ENCODE results near the gene MORF4L2. TPM values are rescaled to one million over a fixed set of nuclear protein-coding genes. Genes with fewer than 3 reads are reported as not detected.

MORF4L2 gene
- total RNA-seq, 1 donor from 2014 or later: 373 TPM

DNA sequence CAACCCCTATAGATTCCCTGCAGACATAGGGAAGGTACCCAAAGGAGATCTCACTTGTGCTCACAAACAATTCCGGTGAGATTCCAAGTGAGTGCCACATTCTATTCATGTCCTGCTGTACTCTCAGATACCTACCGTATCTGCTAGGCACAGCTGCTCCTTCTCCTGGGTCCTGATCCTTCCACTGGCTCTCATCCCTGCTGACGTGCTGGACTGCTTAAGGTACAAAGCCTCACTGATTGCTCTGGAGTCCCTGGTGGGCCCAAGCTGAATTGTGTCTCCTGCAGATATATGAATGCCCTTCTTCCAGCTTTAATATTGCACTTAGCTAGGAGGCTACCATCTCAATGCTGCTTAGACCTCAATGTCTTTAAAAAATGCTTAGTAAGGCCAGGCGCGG, 55.4 kb downstream of the MORF4L2 start:
- Mint-ChIP-seq H3K27ac (no peak overlapping the region), H3K36me3 (peaks cover 3% of the 10 kb centered on the region), H3K4me3 (no peak overlapping the region), H3K4me1 (peaks cover 10% of the 10 kb centered on the region), H3K27me3 (ENCODE audit: low read depth) (no peaks in the 10 kb centered on the region), H3K9me3 (peaks cover 9% of the 10 kb centered on the region)
- TF ChIP-seq, protein P1, sequence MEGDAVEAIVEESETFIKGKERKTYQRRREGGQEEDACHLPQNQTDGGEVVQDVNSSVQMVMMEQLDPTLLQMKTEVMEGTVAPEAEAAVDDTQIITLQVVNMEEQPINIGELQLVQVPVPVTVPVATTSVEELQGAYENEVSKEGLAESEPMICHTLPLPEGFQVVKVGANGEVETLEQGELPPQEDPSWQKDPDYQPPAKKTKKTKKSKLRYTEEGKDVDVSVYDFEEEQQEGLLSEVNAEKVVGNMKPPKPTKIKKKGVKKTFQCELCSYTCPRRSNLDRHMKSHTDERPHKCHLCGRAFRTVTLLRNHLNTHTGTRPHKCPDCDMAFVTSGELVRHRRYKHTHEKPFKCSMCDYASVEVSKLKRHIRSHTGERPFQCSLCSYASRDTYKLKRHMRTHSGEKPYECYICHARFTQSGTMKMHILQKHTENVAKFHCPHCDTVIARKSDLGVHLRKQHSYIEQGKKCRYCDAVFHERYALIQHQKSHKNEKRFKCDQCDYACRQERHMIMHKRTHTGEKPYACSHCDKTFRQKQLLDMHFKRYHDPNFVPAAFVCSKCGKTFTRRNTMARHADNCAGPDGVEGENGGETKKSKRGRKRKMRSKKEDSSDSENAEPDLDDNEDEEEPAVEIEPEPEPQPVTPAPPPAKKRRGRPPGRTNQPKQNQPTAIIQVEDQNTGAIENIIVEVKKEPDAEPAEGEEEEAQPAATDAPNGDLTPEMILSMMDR (IDR thresholded peaks at IDR 0.05; ENCODE audit: unreplicated experiment): no peak
- DNase-seq (ENCODE audit: low spot score in 2 of 2, unreplicated experiment in 2 of 2): no peak

DNA sequence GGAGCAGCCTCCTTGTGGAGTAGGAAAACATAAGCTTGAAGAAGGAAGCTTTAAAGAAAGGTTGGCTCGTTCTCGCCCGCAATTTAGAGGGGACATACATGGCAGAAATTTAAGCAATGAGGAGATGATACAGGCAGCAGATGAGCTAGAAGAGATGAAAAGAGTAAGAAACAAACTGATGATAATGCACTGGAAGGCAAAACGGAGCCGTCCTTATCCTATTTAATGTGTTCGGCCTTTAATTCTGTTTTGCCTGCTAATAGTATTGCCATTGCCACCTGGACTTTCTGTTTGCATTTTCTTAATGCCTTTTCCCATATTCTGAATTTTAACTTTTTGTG, 56.4 kb downstream of the MORF4L2 start:
- H3K27ac Mint-ChIP-seq: peak overlapping the region; percentile 79
- peaks cover 10% of the 10 kb centered on the region for H3K4me1 Mint-ChIP-seq
- peaks cover 3% of the 10 kb centered on the region for H3K36me3 Mint-ChIP-seq
- TF ChIP-seq, protein P1 (IDR thresholded peaks at IDR 0.05; ENCODE audit: unreplicated experiment): no peak
- DNase-seq (ENCODE audit: low spot score in 2 of 2, unreplicated experiment in 2 of 2): no peak
- peaks cover 12% of the 10 kb centered on the region for H3K9me3 Mint-ChIP-seq
- H3K27me3 Mint-ChIP-seq (ENCODE audit: low read depth): no peaks in the 10 kb centered on the region
- H3K4me3 Mint-ChIP-seq: peak overlapping the region; percentile 79

DNA sequence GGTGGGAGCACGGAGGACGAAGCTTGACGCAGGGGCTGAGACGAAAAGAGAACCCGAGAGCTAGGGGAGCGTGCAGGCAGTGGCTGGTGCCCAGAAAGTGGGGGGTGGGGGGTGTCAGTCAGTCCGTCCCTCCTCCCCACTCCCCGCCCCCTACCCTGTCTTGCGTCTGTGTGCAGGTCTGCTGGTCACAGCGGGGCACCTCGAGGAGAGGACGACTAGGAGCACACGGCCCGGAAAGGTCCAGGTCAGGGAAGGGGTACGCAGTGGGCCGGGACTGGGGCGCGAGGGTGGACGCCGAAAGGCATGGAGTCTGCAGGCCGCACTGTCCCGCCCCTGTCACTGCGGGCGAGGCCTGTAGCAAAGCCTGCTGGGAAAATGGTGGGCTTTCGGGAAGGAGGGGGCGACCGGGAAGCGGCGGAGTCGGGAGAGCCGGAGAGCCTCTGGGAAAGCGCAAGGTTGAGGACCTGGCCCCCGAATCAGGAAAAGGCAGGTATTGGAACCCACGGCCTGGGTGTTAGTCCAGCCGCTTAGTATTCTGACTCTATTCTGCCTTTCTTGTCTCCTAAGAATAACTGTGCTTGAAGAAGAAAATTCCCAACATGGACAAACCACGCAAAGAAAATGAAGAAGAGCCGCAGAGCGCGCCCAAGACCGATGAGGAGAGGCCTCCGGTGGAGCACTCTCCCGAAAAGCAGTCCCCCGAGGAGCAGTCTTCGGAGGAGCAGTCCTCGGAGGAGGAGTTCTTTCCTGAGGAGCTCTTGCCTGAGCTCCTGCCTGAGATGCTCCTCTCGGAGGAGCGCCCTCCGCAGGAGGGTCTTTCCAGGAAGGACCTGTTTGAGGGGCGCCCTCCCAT, 57.0 kb downstream of the MORF4L2 start:
- TF ChIP-seq, protein P1 (IDR thresholded peaks at IDR 0.05; ENCODE audit: unreplicated experiment): no peak
- peak in 1 of 2 experiments; percentile 68 for DNase-seq (ENCODE audit: low spot score in 2 of 2, unreplicated experiment in 2 of 2)
- H3K4me3 Mint-ChIP-seq: peak overlapping the region; percentile 79
- H3K27ac Mint-ChIP-seq: peak overlapping the region; percentile 79
- H3K4me1 Mint-ChIP-seq: peaks cover 10% of the 10 kb centered on the region
- H3K36me3 Mint-ChIP-seq: peaks cover 3% of the 10 kb centered on the region
- no peaks in the 10 kb centered on the region for H3K27me3 Mint-ChIP-seq (ENCODE audit: low read depth)
- H3K9me3 Mint-ChIP-seq: peaks cover 12% of the 10 kb centered on the region

GRCh38 chrX:103628386-103629317, 57.8 kb downstream of the MORF4L2 start, which contains the start of gene TCEAL1:
TSS of gene TCEAL1 (plus strand) at chrX:103628975. CDS start at chrX:103629917, 942 bp downstream.
- peaks cover 10% of the 10 kb centered on the region for H3K4me1 Mint-ChIP-seq
- peaks cover 3% of the 10 kb centered on the region for H3K36me3 Mint-ChIP-seq
- H3K27me3 Mint-ChIP-seq (ENCODE audit: low read depth): no peaks in the 10 kb centered on the region
- peaks cover 12% of the 10 kb centered on the region for H3K9me3 Mint-ChIP-seq
- DNase-seq (ENCODE audit: low spot score in 2 of 2, unreplicated experiment in 2 of 2): peak in 1 of 2 experiments; percentile 52
- H3K4me3 Mint-ChIP-seq: peak within 1 kb of the TSS; percentile 79
- peak within 1 kb of the TSS; percentile 79 for H3K27ac Mint-ChIP-seq
- TF ChIP-seq, protein P1 (IDR thresholded peaks at IDR 0.05; ENCODE audit: unreplicated experiment): no peak

GRCh38 chrX:103626855-103627254, 59.6 kb downstream of the MORF4L2 start:
- DNase-seq (ENCODE audit: low spot score in 2 of 2, unreplicated experiment in 2 of 2): no peak
- no peak overlapping the region for H3K4me3 Mint-ChIP-seq
- H3K27me3 Mint-ChIP-seq (ENCODE audit: low read depth): no peaks in the 10 kb centered on the region
- peaks cover 10% of the 10 kb centered on the region for H3K9me3 Mint-ChIP-seq
- H3K27ac Mint-ChIP-seq: no peak overlapping the region
- TF ChIP-seq, protein P1 (IDR thresholded peaks at IDR 0.05; ENCODE audit: unreplicated experiment): no peak
- peaks cover 10% of the 10 kb centered on the region for H3K4me1 Mint-ChIP-seq
- H3K36me3 Mint-ChIP-seq: peaks cover 2% of the 10 kb centered on the region

Other genes with a start within 250 kb of the MORF4L2 start
- 0.78 to 1.5 TPM (median 1.3 TPM) in 3 replicates for gene RAB40A, start 167.2 kb downstream of the MORF4L2 start, total RNA-seq
- 59.8 to 64.6 TPM (median 63.1 TPM) in 3 replicates for gene TCEAL4, start 101.2 kb downstream of the MORF4L2 start, total RNA-seq
- gene TCEAL3, start 78.7 kb downstream of the MORF4L2 start, total RNA-seq: 11.9 to 13.0 TPM (median 11.9 TPM) in 3 replicates
- 17.1 to 18.8 TPM (median 18.7 TPM) in 3 replicates for gene TCEAL1, start 57.7 kb downstream of the MORF4L2 start, total RNA-seq
- 0.74 to 1.2 TPM (median 0.75 TPM) in 3 replicates for gene TMEM31, start 24.2 kb upstream of the MORF4L2 start, total RNA-seq
- gene PLP1, start 90.1 kb upstream of the MORF4L2 start, total RNA-seq: 0.11 to 0.58 TPM (median 0.33 TPM) in 3 replicates
- gene RAB9B, start 145.6 kb upstream of the MORF4L2 start, total RNA-seq: 1.6 to 1.9 TPM (median 1.9 TPM) in 3 replicates